GM18505 (cell line): ENCODE data around the gene KIF25.
"Not testable (repeated sequence)": the region's sequence is repeated elsewhere in the genome, so short reads cannot be mapped to it uniquely, and the experiment has no call there.

Experiments
- ATAC-seq: cut with Tn5 transposase; IDR thresholded peaks from one replicate; pipeline ENCODE4 v1.9.1; 2021; ENCODE audit not compliant: unreplicated experiment
- POLR2A ChIP-seq: IDR thresholded peaks from 4 replicates; pipeline ENCODE4 v1.6.1; 2011; ENCODE audit warnings: borderline replicate concordance; ENCODE audit not compliant: insufficient read depth, insufficient read length; ENCODE audit errors: extremely low read depth

Gene KIF25

DNA sequence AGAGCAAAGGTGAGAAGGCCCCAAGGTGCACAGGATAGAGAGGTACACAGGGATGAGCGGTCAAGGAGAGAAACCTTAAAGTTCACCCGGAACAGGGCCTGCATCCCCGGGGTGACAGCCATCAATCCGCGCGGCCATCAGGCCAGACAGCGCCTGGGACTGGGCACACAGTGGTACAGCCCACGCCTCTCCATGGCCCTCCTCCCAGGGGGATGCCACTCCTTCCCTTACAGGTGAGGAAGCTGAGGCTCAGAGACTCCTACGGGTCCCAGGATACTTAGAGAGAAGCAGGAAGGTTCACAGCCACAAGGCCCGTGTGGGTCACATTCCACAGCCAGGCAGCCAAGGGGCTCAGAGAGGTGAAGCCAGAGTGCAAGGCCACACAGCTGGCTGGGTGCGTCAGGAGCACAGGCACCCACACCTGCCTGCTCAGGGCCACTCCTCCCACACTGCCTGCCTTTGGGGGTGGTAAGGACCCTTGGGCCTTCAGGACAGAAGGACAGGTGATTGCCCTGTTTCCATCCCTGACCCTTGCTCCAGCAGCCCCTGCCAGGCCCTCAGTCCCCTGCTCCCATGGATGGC, 66.8 kb downstream of the KIF25 start:
- ATAC-seq: no peak
- no peak for TF ChIP-seq POLR2A

- TF ChIP-seq POLR2A: no peak
- ATAC-seq: no peak
Observed at GRCh38 chr6:168067081-168067759, 69.7 kb downstream of the KIF25 start.

- no peak for TF ChIP-seq POLR2A
- ATAC-seq: no peak
Observed at GRCh38 chr6:168070804-168071203, 73.3 kb downstream of the KIF25 start.

DNA sequence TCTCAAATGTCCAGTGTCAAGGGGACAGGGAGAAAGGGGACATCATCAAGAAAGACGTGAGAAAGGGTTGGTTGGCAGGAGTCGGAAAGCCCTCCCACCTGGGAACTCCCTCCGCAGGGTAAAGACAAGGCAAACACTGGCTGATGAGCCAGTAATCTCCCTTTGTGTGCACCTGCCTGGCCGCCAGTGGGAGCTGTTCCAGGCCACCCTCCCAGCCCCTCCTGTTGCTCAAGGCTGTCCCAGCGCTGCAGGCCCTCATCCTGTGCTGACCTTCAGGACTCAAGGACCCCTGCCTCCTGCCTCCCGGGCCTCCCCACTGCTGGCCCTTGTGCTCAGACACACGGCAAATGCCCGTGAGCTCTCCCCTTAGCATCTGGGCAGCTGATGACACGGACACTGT, 74.1 kb downstream of the KIF25 start:
- ATAC-seq: no peak
- no peak for TF ChIP-seq POLR2A

DNA sequence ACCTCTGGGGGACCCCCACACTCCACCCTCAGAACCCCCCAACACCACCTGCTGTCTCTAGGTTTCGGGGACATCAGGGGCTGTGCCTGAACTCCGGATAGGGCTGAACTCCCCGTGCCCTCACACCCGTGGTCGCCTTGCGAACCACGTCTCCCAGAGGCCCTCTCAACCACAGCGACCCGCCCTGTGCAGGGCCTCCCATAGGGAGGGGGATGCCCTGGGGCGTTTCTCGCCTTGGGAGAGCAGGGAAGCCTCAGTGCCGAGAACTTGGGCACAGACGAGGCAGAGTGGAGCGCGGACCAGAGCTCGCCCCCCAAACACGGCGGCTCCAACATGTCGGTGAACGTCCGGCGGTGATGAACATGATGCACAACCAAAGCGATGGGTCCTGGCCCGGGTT, 74.8 kb downstream of the KIF25 start:
- ATAC-seq: no peak
- TF ChIP-seq POLR2A: no peak

GRCh38 chr6:168072730-168073129, 75.3 kb downstream of the KIF25 start:
- ATAC-seq: no peak
- no peak for TF ChIP-seq POLR2A

- TF ChIP-seq POLR2A: no peak
- no peak for ATAC-seq
Observed at GRCh38 chr6:168073937-168074730, 76.7 kb downstream of the KIF25 start.

DNA sequence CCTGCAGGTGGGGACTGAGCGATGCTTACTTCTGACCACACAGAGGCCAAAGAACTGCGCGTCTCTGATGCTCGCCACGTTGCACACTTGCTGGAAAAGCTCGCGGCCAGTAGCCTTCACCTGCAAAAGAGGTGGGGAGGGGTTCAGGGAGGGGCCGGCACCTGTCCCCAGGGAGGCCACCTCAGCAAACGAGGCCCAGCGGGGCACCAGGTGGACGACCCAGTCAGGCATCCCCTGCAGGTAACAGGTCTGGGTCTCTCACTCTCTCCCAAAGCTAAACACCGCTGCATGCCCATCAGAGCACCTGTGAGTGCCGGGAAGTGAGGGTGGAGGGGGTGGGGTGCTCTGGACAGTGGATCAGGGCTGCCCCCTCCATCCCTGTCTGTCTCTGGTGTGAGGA, 77.7 kb downstream of the KIF25 start:
- no peak for TF ChIP-seq POLR2A
- no peak for ATAC-seq

GRCh38 chr6:168075787-168076202, 78.3 kb downstream of the KIF25 start:
- TF ChIP-seq POLR2A: no peak
- ATAC-seq: no peak

GRCh38 chr6:168077401-168077800, 79.9 kb downstream of the KIF25 start:
- ATAC-seq: not testable (repeated sequence)

- no peak for ATAC-seq
- no peak for TF ChIP-seq POLR2A
Observed at GRCh38 chr6:168078175-168078942, 80.9 kb downstream of the KIF25 start.

DNA sequence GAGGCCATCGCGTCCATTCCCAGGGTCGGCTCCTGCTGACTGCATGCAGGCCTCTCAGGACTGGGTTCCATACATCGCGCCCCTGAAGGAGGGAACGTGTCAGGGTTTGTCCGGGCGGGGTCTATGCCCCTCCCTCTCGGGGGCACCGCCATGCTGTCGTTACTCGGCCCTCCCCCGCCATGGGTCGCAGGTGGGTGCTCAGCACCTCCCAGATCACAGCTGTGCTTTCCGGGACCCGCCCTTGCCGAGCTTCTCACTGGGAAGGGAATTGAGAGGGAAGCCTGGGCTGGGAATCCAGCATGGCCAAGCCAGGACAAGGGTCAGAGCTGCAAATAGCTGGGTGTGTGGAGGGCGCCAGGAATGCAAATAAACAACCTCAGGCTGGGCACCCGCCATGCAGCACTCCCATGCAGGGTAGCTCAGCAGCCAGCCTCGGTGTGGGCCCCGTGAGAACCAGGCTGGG, 81.5 kb downstream of the KIF25 start, which contains the start of gene FRMD1:
TSS of gene FRMD1 (minus strand) at position 270 of the 463 bp plus-strand sequence. CDS start at position 152, 118 bp downstream.
- TF ChIP-seq POLR2A: no peak
- ATAC-seq: no peak
